LNCaP clone FGC (cell line): ENCODE measurements around the gene FAM227B.

Experiments used
- DNase-seq: peaks from one replicate; pipeline ENCODE4 v3.0.0-alpha.2; 2011; ENCODE audit warnings: low read depth
- H3K4me3 ChIP-seq: 2 replicates; pipeline ENCODE4 v1.5.1; 2011; ENCODE audit warnings: mild to moderate bottlenecking, low read depth, low read length, control low read depth
- TF ChIP-seq, protein P1 (sequence below): IDR thresholded peaks from 2 replicates; pipeline ENCODE4 v1.5.1; 2012; ENCODE audit warnings: mild to moderate bottlenecking; ENCODE audit not compliant: control insufficient read depth, insufficient read depth; ENCODE audit errors: extremely low read depth

The FAM227B gene

DNA sequence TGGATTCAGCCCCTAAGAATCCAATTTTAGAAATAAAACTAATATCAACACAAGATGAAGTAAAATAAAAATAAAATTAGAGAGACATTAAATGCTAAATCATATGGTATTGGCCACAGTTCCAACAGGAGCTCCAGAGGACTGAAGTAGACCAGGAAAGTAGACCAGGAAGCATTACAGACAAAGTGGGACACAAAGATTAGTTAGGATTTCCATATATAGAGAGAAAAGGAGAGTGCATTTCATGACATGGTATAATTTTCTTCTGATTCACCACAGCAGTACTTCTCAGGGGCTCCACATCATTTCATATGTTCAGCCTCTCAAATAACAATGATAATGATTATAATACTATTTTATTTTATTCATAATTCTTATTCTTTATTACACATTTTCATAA lies 179.3 kb downstream of the FAM227B start:
- DNase-seq, result no peak
- no peak overlapping the region for H3K4me3 ChIP-seq
- TF ChIP-seq, protein P1, sequence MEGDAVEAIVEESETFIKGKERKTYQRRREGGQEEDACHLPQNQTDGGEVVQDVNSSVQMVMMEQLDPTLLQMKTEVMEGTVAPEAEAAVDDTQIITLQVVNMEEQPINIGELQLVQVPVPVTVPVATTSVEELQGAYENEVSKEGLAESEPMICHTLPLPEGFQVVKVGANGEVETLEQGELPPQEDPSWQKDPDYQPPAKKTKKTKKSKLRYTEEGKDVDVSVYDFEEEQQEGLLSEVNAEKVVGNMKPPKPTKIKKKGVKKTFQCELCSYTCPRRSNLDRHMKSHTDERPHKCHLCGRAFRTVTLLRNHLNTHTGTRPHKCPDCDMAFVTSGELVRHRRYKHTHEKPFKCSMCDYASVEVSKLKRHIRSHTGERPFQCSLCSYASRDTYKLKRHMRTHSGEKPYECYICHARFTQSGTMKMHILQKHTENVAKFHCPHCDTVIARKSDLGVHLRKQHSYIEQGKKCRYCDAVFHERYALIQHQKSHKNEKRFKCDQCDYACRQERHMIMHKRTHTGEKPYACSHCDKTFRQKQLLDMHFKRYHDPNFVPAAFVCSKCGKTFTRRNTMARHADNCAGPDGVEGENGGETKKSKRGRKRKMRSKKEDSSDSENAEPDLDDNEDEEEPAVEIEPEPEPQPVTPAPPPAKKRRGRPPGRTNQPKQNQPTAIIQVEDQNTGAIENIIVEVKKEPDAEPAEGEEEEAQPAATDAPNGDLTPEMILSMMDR, result no peak

DNA sequence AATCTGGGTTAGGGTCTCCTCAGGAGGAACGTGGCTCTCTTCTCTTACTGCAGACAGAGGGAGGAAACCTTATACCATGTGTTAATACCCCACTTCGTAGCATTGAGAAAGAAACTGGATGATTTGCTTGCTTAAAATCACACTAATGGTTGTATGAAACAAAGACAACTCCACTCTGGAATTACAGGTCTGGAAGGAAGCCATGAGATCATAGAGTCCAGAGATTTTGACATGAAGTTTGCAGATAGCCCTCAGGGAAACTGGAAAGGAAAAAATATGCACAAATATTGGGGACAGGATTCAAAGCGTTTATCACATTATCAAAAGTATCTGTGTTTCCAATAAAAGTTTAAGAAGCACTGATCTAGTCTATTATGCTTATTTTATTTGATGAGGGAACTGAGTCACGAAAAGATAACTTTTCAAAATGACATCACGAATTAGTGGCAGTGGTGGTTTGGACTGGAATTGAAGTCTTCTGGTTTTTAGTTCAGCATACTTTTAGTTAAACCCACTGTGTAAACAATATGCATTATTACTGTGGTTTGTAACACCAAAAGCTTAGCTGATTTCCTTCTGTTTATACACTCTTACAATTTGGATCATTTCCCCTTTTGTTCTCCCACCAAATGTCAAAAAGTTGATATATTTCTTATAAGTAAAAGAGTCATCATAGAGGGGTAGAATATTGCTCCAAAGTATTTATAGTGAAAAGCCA lies 180.8 kb downstream of the FAM227B start:
- TF ChIP-seq, protein P1, result no peak
- H3K4me3 ChIP-seq, result no peak overlapping the region
- no peak for DNase-seq

DNA sequence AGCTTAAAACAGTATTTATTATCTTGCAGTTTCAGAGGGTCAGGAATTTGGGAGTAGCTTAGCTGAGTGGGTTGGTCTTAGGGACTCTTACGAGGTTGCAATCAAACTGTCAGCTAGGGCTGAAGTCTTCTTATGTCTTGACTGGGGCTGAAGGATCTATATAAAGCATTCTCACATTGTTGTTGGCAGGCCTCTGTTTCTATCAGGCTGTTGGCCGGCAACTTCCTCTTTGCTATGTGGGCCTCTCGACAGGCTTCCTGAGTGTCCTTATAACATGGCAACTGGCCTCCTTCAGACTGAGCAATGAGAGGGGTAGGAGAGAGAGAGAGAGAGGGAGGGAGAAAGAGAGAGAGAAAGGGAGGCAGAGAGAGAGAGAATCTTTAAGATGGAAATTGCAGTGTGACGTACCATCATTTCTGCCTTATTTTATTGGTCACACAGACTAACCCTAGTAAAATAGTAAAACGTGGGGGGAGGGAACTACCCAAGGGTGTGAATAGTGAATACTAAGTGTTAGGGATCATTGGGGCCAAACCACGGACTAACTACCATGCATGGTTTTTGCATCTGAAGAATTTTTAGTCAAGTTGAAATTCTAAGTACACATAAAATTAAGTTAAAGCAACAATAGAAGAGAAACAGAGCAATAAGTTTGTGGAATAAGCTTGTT lies 181.5 kb downstream of the FAM227B start:
- TF ChIP-seq, protein P1, result no peak
- no peak overlapping the region for H3K4me3 ChIP-seq
- no peak for DNase-seq

DNA sequence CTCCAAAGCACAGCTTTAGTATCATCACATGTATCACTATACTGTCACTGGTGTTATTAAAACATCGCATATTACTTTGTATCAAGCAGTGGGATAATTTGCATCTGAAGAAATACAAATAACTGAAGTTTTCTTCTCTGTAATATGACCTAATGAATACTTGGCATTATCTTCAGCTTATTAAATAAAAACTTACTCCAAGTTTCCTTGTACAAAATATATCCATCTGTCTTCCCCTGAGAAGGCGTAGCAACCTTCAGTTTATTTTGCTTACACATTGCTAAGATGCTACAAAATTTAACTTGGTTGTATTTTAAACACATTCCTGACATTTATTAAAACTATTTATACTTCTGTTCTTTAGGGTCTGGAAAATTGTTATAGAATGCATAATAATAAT lies 183.9 kb downstream of the FAM227B start:
- H3K4me3 ChIP-seq, result no peak overlapping the region
- TF ChIP-seq, protein P1, result no peak
- no peak for DNase-seq

DNA sequence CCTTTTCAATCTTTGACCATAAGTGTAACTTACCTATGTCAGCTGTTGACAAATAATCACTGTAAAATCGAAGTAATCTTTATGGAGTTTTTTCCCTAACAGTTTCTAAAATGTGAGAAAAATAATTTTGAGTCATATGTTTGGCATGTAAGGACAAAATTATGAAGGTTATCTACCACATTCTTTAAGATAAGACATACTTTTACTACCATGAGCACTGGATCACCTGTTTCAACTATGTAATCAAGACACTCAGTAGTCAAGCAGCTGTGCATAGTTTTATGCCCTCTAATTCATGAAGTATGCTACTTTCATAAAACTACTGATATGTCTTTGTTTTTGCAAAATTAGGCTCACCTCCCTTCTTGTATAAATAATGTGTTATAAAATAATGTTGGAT lies 185.4 kb downstream of the FAM227B start:
- H3K4me3 ChIP-seq, result no peak overlapping the region
- no peak for DNase-seq
- TF ChIP-seq, protein P1, result no peak

DNA sequence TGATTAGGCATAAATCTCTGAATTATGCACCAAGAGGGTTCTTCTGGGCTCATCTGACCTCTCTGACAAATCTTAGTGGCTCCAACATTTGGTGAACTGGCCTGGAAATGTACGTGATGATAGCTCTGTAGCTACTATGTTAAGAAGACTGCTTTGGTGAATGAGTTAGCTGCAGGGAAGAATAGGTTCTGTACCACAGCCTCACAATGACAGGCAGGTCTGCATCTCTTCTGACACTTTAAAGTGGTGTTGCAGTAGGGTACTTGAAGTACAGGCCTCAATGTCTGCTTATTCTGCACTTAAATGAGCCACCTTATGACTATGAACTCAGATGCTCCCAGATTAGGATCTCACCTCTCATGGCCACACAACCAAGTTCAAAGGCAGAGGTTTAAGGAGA lies 190.6 kb downstream of the FAM227B start:
- TF ChIP-seq, protein P1, result no peak
- H3K4me3 ChIP-seq, result no peak overlapping the region
- DNase-seq, result no peak

DNA sequence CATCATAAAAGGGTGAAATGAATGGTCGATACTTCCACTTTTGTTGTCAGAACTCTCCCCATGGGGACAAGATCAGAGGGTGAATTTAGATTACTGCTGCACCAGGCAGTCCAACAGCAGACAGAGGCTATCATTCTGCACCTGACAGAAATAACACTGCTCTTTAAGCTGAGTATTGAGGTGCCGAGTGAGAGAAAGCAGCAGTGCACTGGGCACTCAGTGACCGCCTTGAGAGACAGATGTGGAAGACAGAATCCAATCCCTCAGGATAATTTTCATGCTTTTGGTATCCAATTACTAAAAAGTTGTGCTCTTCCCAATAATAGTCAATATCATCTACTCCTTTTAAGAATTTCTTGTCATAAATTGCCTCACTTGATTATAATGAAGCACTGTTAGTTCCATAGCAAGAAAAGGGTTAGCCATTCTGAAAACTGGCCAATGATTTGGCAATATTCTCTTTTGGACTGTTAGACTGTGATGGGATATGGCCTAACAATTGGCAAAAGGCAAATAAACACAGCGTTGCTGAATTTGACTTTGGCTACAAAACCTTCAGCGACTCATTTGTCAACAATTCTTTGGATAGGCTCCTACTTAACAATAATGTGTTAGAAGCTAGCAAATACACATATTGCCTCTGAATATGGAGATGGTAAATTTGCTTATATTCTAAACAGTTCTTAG lies 192.1 kb downstream of the FAM227B start:
- H3K4me3 ChIP-seq, result no peak overlapping the region
- TF ChIP-seq, protein P1, result no peak
- DNase-seq, result no peak
